ENCODE results near the gene AP3B2.

AP3B2 gene

GRCh38 chr15:82697735-82698407 lies 11.8 kb downstream of the AP3B2 start:
- no peak for DNase-seq (ENCODE audit: low read depth, low spot score)

DNA sequence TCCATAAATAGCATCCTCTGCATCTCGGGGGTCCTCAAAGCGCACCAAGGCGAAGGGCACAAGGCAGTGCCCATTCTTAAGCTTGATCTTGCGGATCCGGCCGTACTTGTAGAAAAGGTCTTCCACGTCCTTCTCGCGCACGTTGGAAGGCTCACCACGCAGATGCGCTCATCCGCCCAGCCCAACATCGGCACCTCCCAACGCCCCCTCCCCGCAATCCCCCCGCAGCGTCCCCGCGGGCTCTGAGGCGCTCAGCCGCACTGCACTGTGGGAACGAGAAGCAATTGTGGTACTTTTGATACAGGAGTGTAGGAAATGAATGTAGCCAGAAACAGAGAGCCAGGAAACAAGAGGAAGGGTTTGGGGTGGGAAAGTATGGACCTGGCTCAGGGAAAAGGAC lies 17.5 kb downstream of the AP3B2 start:
- DNase-seq (ENCODE audit: low read depth, low spot score) = no peak

GRCh38 chr15:82689147-82689546 lies 20.5 kb downstream of the AP3B2 start:
- no peak for DNase-seq (ENCODE audit: low read depth, low spot score)

DNA sequence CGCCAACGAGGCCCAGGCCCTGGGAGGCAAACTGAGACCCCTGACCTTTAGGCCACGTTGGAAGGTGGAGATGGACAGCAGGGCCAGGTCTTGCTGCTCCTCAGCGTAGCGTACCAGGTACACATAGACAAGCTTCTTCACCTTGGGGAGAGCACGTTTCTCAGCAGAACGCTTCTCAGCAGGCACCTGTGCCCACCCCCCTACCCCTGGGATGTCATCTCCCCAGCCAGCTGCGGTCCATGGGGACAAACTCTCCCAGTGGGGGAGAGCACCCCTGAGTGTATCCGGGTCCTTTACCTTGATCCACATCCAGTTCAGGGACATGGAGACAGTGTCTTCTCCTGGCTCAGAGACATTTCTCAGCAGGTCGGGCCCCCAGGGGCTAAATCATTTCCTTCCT lies 21.0 kb downstream of the AP3B2 start:
- no peak for DNase-seq (ENCODE audit: low read depth, low spot score)

DNA sequence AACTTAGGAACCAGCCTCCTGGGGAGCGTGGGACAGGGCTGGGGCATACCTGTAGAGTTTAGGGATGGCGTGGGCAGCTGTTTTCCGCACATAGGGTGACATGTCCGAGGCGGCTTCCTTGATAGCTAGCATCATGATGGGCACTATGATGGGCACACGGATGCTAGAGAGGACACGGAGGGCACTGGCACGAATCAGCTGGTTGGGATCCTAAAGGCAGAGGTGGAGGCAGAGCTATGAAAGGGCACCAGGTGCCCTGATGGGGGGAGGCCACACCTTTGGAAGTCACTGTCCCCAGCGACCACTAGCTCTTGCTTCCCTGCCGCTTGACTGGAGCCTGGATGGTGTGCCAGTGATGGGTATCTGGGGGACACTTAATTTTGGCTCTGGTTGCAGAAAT lies 28.3 kb downstream of the AP3B2 start:
- DNase-seq (ENCODE audit: low read depth, low spot score) = no peak

DNA sequence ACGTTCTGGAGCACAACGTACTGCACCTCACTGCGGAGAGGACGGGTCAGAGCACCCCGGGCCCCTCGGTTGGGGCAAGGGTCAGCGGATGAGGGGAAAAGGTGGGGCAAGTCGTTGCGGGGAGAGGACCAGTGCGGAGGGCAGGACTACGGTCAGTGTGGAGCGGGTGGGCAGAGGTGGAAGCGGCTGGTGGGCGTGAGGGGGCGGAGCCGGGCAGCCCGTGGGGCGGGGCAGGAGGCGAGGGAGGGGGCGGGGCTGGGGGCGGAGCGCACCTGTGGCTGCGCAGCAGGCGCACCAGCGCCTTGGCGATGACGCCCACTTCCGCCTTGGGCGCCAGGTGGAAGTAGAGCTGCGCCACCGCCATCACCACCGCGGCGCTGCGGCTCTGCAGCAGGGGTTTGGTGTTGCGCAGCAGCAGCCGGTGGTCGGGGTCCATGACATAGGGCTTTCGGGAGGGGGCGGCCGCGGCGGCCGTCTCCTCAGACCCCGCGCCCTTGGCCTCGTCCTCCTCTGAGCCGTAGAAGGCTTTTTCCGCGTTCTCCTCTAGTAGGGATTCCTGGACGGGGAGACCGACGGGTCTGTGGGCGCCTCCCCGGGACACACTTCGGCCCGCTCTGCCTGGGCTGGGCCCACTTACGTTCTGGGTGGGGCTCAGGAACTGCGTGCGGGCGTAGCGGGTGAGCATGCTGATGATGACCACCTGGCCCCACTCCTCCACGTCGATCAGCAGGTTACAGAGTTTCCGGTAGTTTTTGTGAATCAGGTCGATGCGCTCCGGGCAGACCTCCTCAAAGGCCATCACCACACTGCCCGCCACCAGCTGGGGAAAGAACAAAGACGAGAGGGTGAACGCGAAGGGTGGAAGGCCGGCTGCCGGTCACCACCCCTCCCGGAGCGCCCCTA lies 29.2 kb downstream of the AP3B2 start:
- peak; percentile 68 for DNase-seq (ENCODE audit: low read depth, low spot score)

DNA sequence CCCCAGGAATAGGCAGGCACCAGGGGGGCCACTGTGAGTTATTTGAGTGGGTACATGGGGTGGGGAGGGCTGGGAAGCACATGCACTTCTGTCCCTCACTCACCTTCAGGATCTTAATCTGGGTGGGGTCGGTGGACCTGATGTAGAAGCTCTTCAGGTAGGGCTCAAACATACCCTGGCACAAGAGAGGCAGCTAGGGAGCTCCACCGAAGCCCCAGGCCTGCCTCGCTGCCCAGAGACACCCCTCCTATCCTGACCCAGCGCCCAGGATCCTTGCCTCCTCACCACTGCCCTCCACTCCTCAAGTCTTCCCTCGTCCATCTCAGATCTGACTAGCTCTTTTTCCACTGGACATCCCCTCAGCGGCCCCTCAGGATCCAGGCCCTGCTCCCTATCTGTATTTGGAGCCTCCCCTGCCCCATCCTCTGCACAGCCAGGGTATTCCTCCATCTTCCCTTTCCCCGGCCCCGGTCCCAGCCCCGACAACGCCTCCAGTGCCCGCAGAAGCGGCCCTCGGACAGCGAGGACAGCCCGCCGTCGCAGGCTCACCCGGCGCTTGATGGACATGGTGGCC lies 30.0 kb downstream of the AP3B2 start:
- DNase-seq (ENCODE audit: low read depth, low spot score) = no peak

- no peak for DNase-seq (ENCODE audit: low read depth, low spot score)
Observed at GRCh38 chr15:82677720-82678323, 31.9 kb downstream of the AP3B2 start.

DNA sequence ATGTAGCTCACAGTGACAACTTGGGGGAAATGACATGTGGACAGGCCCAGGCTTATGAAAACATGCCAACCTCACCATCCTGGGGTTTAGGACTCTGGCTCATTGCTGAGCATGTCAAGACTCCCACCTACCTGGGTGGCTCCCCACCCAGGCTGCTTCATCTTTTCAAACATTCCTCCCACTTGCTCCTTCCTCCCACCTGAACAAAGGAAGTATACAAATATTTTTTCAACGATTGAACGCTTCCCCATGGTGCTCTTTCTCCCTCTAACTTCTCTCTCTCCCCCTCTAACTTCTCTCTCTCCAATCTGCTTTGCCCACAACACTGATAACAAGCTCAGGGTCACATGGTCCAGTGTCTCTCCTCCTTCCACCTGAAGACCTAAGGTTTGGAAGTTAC lies 34.8 kb downstream of the AP3B2 start:
- DNase-seq (ENCODE audit: low read depth, low spot score) = no peak

DNA sequence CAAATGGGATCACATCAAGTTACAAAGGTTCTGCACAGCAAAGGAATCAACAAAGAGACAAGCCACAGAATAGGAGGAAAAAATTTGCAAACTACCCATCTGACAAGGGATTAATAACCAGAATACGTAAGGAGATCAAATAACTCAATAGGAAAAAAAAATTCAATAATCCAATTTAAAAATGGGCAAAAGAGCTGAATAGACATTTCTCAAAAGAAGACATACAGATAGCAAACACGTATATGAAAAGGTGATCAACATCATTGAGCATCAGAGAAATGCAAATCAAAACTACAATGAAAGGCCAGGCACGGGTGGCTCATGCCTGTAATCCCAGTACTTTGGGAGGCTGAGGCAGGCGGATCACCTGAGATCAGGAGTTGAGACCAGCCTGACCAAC lies 39.0 kb downstream of the AP3B2 start:
- DNase-seq (ENCODE audit: low read depth, low spot score) = no peak

GRCh38 chr15:82666606-82667005 lies 43.1 kb downstream of the AP3B2 start:
- no peak for DNase-seq (ENCODE audit: low read depth, low spot score)

- DNase-seq (ENCODE audit: low read depth, low spot score) = no peak
Observed at GRCh38 chr15:82664021-82664420, 45.7 kb downstream of the AP3B2 start.

DNA sequence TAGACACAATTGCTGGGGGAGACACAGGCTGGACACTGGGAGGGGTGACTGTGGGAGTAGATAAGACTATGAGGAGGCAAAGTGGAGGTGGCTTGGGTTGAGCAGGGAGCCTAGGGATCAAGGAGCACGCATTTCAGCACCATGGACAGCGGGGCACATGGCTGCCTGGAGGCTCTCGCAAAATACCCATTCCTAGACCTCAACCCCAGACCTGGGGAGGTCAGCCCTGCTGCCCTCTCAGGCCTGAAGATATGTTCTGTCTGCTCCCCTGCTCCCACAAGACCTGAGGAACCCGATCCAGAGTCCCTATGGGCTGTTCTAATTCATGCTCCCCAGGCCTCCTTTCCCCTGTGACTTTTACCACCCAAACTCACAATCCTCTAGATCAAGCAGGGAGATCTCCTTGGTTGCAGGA lies 46.5 kb downstream of the AP3B2 start:
- DNase-seq (ENCODE audit: low read depth, low spot score) = no peak

DNA sequence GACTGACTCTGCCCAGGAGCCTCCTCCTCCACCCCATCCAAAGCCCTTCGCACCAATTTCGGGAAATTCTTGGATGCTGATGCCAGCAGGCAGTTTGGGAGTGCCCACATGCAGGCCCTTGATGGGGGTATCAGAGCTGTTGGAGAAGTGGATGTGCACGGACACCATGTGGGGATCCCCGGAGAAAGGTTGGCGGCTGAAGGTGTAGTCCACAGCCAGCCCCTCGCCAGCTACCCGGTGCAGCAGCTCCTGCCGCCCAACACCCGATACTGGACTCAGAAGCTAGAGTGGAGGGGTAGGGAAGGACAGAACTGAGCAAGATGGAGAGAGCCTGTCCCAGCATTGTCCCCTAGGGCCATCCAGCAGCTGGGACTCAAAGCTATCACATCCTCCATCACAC lies 47.0 kb downstream of the AP3B2 start:
- no peak for DNase-seq (ENCODE audit: low read depth, low spot score)

DNA sequence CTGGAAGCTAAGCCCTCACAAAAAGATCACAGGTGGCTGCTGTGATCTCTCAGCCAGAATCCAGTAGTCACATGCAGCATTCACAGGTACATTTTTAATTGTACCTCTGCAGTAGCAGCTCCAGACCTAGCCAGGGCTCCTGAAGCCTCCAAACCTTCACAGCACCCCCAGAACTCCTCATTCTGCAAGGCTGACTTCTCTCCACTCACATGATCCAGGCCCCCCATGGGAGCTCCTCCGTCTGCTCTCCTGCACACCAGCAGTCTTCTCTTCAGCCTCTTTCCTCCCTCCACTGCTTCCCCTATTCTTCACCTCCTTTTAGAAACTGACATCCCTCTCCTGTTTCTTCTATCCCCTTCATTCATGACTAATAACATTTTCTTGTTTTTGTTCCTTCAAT lies 49.3 kb downstream of the AP3B2 start:
- DNase-seq (ENCODE audit: low read depth, low spot score) = no peak

- DNase-seq (ENCODE audit: low read depth, low spot score) = no peak
Observed at GRCh38 chr15:82656641-82657266, 52.9 kb downstream of the AP3B2 start.

GRCh38 chr15:82655606-82656005 lies 54.1 kb downstream of the AP3B2 start:
- no peak for DNase-seq (ENCODE audit: low read depth, low spot score)

DNA sequence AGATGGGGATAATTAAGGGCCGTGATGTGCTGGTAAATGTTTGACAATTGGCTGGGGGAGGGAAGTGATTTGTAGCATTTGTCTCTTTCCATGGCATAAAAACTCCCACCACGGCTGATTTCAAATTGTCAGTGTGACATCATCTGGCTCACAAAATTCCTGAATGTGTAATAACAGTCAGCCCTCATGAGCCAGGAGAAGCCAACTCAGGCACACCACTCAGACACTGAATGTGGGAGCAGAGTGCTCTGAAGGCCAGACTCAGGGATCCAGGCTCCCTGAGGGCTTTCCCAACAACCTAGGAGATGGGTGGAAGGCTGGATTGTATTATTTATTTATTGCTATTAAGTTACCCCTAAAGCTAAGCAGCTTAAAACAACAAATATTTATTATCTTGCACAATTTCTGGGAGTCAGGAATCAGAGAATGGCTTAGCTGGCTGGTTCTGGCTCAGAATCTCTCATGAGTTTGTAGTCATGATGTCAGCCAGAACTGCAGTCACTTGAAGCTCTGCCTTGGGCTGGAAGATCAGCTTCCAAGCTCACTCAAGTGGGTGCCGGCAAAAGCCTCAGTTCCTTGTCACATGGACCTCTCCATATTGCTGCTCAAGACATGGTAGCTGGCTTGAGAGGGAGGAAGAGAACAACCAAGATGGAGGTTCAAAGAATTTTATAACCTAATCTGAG lies 56.0 kb downstream of the AP3B2 start:
- DNase-seq (ENCODE audit: low read depth, low spot score) = no peak

DNA sequence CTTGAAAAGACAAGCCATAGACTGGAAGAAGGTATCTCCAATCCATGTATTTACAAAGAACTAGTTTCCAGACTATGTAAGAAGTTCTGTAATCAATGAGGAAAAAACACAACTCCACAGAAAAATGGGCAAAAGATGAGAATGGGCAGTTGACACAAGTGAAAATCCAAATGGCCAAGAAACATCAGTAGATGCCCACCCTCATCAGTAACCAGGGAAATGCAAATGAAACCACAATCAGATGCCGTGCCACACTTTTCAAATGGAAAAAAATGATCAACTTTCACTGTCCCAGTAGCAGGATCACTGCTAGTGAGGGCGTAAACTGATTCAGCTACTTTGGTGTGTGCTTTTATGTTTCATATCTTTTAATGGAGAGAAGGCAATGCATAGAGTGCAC lies 58.0 kb downstream of the AP3B2 start:
- no peak for DNase-seq (ENCODE audit: low read depth, low spot score)

DNA sequence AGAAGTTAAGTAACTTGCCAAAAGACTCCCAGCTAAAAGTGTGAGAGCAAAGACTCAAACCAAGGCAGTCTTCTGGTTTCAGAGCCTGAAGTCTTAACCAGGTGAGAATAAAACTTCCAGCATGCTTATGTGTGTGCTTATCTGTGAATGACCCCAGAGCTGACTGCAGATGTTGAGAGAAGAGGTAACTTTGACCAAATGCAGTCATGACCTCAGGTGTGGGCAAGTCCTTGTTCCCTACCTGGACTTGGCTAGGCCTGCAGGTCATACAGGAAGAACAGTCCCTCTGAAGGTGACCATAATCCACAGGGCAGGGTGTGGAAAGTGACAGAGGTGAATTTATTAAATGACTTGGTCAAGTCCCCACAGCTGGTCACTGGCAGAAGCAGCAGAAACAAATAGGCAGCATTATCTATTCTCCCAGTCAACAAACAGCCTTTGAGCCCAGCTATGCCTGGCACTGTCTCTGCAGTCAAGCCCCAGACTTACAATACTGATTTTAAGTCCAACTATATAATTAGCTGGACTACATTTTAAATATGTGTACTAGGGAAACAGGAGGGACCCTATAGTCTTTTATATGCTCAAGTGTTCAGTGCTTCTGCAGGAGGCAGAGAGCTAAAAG lies 59.5 kb downstream of the AP3B2 start:
- no peak for DNase-seq (ENCODE audit: low read depth, low spot score)

Measured in iPS DF 19.7 (cell line).